GM19468 (cell line): ENCODE measurements around the gene ADAM23.

Experiments
- ATAC-seq: cut with Tn5 transposase; IDR thresholded peaks from one replicate; pipeline ENCODE4 v1.9.1; 2021; ENCODE audit warnings: mild to moderate bottlenecking, moderate library complexity, moderate number of reproducible peaks; ENCODE audit not compliant: unreplicated experiment; ENCODE audit errors: extremely low read depth

Gene ADAM23

GRCh38 chr2:206558492-206558891 is 115.2 kb downstream of the ADAM23 start:
- ATAC-seq: no peak

GRCh38 chr2:206561962-206562361 is 118.6 kb downstream of the ADAM23 start:
- no peak for ATAC-seq

- ATAC-seq: no peak
Observed at GRCh38 chr2:206562375-206562774, 119.0 kb downstream of the ADAM23 start.

- no peak for ATAC-seq
Observed at GRCh38 chr2:206563374-206563773, 120.0 kb downstream of the ADAM23 start.

- no peak for ATAC-seq
Observed at GRCh38 chr2:206565666-206566065, 122.3 kb downstream of the ADAM23 start.

- ATAC-seq: no peak
Observed at GRCh38 chr2:206569470-206569869, 126.1 kb downstream of the ADAM23 start.

- no peak for ATAC-seq
Observed at GRCh38 chr2:206570199-206570598, 126.9 kb downstream of the ADAM23 start.

- no peak for ATAC-seq
Observed at GRCh38 chr2:206572725-206573124, 129.4 kb downstream of the ADAM23 start.

GRCh38 chr2:206573793-206574192 is 130.5 kb downstream of the ADAM23 start:
- no peak for ATAC-seq

- no peak for ATAC-seq
Observed at GRCh38 chr2:206584323-206585116, 141.2 kb downstream of the ADAM23 start.

- ATAC-seq: no peak
Observed at GRCh38 chr2:206585335-206585734, 142.0 kb downstream of the ADAM23 start.

- ATAC-seq: no peak
Observed at GRCh38 chr2:206586609-206587008, 143.3 kb downstream of the ADAM23 start.

GRCh38 chr2:206597717-206598218 is 154.4 kb downstream of the ADAM23 start:
- no peak for ATAC-seq

- no peak for ATAC-seq
Observed at GRCh38 chr2:206603243-206603642, 159.9 kb downstream of the ADAM23 start.

- ATAC-seq: no peak
Observed at GRCh38 chr2:206610451-206610850, 167.1 kb downstream of the ADAM23 start.

- no peak for ATAC-seq
Observed at GRCh38 chr2:206611191-206611590, 167.9 kb downstream of the ADAM23 start.

- ATAC-seq: no peak
Observed at GRCh38 chr2:206611736-206612135, 168.4 kb downstream of the ADAM23 start.

GRCh38 chr2:206614811-206615210 is 171.5 kb downstream of the ADAM23 start:
- ATAC-seq: no peak

- no peak for ATAC-seq
Observed at GRCh38 chr2:206615417-206616089, 172.2 kb downstream of the ADAM23 start.

- ATAC-seq: no peak
Observed at GRCh38 chr2:206616151-206616550, 172.8 kb downstream of the ADAM23 start.

- ATAC-seq: no peak
Observed at GRCh38 chr2:206619011-206619410, 175.7 kb downstream of the ADAM23 start.
